ENCODE data around the gene CDC14B.

CDC14B gene

DNA sequence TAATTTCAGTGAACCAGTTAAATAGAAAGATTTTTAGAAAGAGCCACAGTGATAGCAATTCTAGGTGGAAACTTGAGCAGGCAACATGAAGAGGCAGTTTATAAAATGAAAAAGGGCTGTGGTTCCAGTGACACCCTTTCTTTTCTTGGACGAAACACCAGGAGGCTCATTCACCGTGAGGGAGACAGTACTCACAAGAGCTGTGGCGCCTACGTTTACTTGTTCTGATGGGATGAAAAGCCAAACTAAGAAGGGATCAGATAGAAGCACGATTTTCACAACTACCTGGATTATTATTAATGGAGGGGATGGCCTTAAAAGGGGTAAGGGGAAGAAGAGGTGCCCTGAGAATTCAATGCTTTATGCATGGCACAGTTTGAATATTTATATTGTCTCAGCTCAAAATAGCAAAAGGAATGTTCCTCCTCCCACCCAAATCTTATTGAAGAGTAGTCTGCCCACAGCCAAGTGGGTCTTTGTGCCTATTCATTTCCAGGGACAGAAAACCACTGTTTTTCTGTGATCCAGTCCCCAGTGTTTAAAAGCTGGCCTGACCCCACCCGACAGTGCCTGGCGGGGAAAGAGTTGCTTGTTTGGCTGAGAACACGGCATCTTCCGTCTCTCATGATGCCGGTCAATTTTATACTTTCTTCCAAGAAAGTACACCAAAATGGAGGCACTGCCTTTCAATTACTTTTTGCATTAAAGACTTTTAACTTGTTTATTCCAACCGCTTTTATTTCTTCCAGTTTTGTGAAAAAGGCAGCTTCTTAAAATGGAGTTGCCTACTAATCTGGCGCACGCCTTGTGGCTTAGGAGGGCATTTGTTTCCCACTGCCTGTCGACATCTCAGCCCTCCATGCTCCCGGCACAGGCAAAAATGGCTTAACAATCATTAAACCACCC lies 117.8 kb downstream of the CDC14B start:
- H3K4me3 ChIP-seq (replicated peaks; ENCODE audit: insufficient read depth, low read length) = no peak overlapping the region
- H3K27ac ChIP-seq (replicated peaks) = no peak overlapping the region
- TF ChIP-seq POLR2AphosphoS5 (IDR thresholded peaks at IDR 0.05; ENCODE audit: low read depth) (no peak), SPI1 (IDR thresholded peaks at IDR 0.05; ENCODE audit: borderline replicate concordance, low read depth) (no peak)
- TF ChIP-seq, protein P1, sequence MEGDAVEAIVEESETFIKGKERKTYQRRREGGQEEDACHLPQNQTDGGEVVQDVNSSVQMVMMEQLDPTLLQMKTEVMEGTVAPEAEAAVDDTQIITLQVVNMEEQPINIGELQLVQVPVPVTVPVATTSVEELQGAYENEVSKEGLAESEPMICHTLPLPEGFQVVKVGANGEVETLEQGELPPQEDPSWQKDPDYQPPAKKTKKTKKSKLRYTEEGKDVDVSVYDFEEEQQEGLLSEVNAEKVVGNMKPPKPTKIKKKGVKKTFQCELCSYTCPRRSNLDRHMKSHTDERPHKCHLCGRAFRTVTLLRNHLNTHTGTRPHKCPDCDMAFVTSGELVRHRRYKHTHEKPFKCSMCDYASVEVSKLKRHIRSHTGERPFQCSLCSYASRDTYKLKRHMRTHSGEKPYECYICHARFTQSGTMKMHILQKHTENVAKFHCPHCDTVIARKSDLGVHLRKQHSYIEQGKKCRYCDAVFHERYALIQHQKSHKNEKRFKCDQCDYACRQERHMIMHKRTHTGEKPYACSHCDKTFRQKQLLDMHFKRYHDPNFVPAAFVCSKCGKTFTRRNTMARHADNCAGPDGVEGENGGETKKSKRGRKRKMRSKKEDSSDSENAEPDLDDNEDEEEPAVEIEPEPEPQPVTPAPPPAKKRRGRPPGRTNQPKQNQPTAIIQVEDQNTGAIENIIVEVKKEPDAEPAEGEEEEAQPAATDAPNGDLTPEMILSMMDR (IDR thresholded peaks at IDR 0.05; ENCODE audit: insufficient read depth, low read length) = no peak
- no peaks in the 10 kb centered on the region for H3K27me3 ChIP-seq (ENCODE audit: insufficient read depth, poor library complexity, severe bottlenecking)
- DNase-seq (ENCODE audit: low read depth in 1 of 2, low spot score in 1 of 2) = no peak

DNA sequence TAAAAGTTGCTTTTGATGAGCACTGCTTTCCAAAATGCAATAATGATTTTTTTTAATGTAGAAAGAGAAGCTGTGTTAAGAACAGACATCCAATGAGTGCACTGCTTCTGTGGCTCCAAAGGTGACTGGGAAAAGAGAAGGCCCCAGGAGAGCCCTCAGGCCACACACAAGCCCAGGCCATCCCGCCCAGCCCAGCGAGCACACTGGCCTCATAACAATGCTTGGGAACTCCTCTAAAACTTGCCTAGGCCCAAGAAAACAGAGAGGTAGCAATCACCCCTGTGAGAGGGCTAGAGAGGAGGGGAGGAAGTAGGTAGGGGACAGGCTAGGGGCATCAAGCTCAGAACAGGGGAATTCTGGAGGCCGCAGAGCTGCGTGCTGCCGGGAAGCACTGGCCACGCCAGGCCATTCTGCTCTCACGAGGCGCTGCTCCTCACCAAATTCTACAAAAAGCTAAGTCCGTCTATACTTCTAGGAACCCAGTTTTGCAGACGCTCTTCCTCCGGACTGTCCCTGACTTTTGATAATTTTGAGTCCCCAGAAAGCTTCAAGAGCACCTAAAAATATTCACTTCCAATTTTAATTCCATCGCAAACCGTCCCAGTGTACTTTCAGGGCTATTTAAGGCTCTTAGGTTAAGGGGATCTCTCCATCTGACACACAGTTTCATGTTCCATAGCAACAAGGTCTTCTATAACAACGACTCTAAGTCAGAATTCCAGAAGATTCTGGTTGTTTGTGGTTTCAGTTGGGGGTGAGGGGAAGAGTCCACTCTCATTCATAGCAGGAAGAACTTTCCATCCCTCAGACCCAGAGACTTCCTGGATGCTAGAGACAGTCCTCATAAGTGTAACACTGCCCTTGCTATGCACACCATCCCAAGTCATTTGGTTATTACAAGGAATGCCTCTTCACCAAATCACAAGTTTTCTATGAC lies 118.7 kb downstream of the CDC14B start:
- no peak for DNase-seq (ENCODE audit: low read depth in 1 of 2, low spot score in 1 of 2)
- Histone ChIP-seq H3K27me3 (ENCODE audit: insufficient read depth, poor library complexity, severe bottlenecking) (no peaks in the 10 kb centered on the region), H3K27ac (replicated peaks) (no peak overlapping the region), H3K4me3 (replicated peaks; ENCODE audit: insufficient read depth, low read length) (no peak overlapping the region)
- TF ChIP-seq, protein P1 (IDR thresholded peaks at IDR 0.05; ENCODE audit: insufficient read depth, low read length) = no peak
- TF ChIP-seq, protein P2, sequence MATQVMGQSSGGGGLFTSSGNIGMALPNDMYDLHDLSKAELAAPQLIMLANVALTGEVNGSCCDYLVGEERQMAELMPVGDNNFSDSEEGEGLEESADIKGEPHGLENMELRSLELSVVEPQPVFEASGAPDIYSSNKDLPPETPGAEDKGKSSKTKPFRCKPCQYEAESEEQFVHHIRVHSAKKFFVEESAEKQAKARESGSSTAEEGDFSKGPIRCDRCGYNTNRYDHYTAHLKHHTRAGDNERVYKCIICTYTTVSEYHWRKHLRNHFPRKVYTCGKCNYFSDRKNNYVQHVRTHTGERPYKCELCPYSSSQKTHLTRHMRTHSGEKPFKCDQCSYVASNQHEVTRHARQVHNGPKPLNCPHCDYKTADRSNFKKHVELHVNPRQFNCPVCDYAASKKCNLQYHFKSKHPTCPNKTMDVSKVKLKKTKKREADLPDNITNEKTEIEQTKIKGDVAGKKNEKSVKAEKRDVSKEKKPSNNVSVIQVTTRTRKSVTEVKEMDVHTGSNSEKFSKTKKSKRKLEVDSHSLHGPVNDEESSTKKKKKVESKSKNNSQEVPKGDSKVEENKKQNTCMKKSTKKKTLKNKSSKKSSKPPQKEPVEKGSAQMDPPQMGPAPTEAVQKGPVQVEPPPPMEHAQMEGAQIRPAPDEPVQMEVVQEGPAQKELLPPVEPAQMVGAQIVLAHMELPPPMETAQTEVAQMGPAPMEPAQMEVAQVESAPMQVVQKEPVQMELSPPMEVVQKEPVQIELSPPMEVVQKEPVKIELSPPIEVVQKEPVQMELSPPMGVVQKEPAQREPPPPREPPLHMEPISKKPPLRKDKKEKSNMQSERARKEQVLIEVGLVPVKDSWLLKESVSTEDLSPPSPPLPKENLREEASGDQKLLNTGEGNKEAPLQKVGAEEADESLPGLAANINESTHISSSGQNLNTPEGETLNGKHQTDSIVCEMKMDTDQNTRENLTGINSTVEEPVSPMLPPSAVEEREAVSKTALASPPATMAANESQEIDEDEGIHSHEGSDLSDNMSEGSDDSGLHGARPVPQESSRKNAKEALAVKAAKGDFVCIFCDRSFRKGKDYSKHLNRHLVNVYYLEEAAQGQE (IDR thresholded peaks at IDR 0.05; ENCODE audit: insufficient replicate concordance, low read depth) = no peak
- TF ChIP-seq GABPA (IDR thresholded peaks at IDR 0.05; ENCODE audit: low read depth) = no peak
- no peak for TF ChIP-seq POLR2AphosphoS5 (IDR thresholded peaks at IDR 0.05; ENCODE audit: low read depth)
- no peak for TF ChIP-seq SPI1 (IDR thresholded peaks at IDR 0.05; ENCODE audit: borderline replicate concordance, low read depth)

DNA sequence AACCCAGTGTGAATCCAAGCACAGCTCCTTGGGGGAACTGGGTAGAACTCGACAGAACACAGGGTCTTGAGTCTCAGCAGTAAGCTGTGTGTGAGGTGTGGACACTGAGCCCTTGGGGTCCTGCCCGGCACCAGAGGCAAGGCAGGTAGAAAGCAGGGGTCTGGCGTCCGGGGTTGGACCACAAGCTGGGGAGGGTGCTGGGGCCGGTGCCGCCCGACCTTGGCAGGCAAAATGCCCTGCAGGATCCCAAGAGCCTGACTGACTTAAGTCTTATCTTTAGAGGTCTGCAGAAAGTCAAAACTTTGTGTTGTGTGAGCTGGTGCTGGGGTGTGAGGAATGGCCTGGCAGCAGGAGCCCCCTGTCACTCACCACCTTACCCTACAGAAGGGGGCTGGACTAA lies 120.4 kb downstream of the CDC14B start:
- TF ChIP-seq, protein P2 (IDR thresholded peaks at IDR 0.05; ENCODE audit: insufficient replicate concordance, low read depth) = no peak
- TF ChIP-seq POLR2AphosphoS5 (IDR thresholded peaks at IDR 0.05; ENCODE audit: low read depth) = no peak
- no peak for TF ChIP-seq SPI1 (IDR thresholded peaks at IDR 0.05; ENCODE audit: borderline replicate concordance, low read depth)
- TF ChIP-seq, protein P1 (IDR thresholded peaks at IDR 0.05; ENCODE audit: insufficient read depth, low read length) = no peak
- no peak for TF ChIP-seq GABPA (IDR thresholded peaks at IDR 0.05; ENCODE audit: low read depth)
- no peak overlapping the region for H3K27ac ChIP-seq (replicated peaks)
- H3K4me3 ChIP-seq (replicated peaks; ENCODE audit: insufficient read depth, low read length) = no peak overlapping the region
- no peaks in the 10 kb centered on the region for H3K27me3 ChIP-seq (ENCODE audit: insufficient read depth, poor library complexity, severe bottlenecking)
- DNase-seq (ENCODE audit: low read depth in 1 of 2, low spot score in 1 of 2) = no peak

Measured in HL-60 (cell line).